Measurements from ENCODE around the gene PKN1.

The PKN1 gene

DNA sequence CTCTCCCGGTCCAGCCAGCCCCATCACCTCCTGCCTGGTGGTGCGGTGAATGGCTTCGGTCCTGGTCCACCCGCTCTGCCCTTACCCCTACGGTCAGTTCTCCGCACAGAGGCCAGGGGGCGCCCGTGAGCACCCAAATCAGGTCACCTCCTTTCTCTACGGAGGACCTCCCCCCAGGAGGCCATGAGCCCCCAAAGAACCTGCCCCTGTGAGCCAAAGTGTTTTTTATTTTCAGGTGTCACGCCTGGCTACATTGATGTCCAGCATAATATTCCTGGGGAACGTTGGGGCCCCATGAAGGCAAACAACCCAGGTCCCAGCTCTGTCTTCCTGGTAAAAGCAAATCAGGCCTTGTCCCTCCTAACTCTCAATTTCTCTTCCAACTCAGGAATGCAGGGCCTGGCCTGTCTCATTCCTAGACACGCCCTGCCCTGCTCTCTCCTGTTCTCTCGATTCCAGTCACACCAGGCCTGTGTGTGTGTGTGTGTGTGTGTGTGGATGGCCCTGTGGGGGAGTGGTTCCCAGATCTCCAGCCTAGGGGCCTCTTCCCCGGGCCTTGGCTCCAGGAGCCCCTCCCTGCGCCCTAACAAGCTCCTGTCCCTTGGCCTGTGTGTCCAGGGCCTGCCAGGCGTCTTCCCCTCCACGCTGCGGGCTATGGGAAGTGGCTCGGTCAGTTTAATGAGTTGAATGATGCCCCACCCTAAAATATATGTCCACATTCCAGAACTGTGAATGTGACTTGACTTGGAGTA, 72.6 kb downstream of the PKN1 start:
- no peak overlapping the region for H3K27ac ChIP-seq
- H3K9ac ChIP-seq (ENCODE audit: insufficient read length) = no peak overlapping the region
- no peak overlapping the region for H3K4me3 ChIP-seq
- no peak for DNase-seq (ENCODE audit: low read depth, low spot score)
- TF ChIP-seq POLR2AphosphoS5 (IDR thresholded peaks at IDR 0.05; ENCODE audit: borderline replicate concordance, low read depth, low read length) (no peak), EZH2 (IDR thresholded peaks at IDR 0.05) (no peak), FOXP2 (optimal IDR thresholded peaks at IDR 0.05; ENCODE audit: control extremely low read depth, extremely low read length, insufficient read depth) (no peak)
- H3K9me3 ChIP-seq (ENCODE audit: low read depth, low read length) = no peaks in the 10 kb centered on the region
- H3K36me3 ChIP-seq (ENCODE audit: insufficient read depth, low read length) = no peaks in the 10 kb centered on the region

DNA sequence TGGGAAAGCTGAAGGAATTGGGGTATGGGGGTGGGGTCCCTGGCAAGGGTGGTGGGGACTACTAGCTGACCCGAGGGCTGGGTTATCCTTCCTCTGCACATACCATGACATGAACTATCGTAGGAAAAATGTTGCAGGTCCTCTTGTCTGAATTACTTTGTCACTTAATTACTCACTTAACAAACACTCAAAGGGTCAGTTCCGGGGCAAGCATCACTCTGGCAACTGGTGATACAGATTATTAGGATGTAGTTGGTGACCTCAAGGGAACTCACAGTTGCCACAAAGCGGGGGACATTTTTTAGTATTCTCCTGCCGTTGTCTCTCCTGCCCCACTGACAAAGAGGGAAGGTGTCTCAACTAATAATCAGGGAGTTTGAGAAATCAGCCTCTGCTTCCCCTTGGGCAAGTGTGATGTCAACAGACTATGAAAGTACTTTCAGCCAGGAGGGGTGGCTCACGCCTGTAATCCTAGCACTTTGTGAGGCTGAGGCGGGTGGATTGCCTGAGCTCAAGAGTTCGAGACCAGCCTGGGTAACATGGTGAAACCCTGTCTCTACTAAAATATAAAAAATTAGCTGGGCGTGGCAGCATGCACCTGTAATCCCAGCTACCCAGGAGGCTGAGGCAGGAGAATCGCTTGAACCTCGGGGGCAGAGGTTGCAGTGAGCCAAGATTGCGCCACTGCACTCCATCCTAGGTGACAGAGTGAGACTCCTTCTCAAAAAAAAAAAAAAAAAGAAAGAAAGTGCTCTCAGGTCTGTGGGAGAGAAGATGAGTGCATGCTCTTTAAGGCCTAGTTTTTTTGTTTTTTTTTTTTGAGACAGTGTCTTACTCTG, 74.8 kb downstream of the PKN1 start:
- H3K4me3 ChIP-seq = no peak overlapping the region
- no peak overlapping the region for H3K9ac ChIP-seq (ENCODE audit: insufficient read length)
- no peak overlapping the region for H3K27ac ChIP-seq
- DNase-seq (ENCODE audit: low read depth, low spot score) = no peak
- no peak for TF ChIP-seq POLR2AphosphoS5 (IDR thresholded peaks at IDR 0.05; ENCODE audit: borderline replicate concordance, low read depth, low read length)
- no peak for TF ChIP-seq EZH2 (IDR thresholded peaks at IDR 0.05)
- no peak for TF ChIP-seq FOXP2 (optimal IDR thresholded peaks at IDR 0.05; ENCODE audit: control extremely low read depth, extremely low read length, insufficient read depth)
- no peaks in the 10 kb centered on the region for H3K9me3 ChIP-seq (ENCODE audit: low read depth, low read length)
- no peaks in the 10 kb centered on the region for H3K36me3 ChIP-seq (ENCODE audit: insufficient read depth, low read length)

DNA sequence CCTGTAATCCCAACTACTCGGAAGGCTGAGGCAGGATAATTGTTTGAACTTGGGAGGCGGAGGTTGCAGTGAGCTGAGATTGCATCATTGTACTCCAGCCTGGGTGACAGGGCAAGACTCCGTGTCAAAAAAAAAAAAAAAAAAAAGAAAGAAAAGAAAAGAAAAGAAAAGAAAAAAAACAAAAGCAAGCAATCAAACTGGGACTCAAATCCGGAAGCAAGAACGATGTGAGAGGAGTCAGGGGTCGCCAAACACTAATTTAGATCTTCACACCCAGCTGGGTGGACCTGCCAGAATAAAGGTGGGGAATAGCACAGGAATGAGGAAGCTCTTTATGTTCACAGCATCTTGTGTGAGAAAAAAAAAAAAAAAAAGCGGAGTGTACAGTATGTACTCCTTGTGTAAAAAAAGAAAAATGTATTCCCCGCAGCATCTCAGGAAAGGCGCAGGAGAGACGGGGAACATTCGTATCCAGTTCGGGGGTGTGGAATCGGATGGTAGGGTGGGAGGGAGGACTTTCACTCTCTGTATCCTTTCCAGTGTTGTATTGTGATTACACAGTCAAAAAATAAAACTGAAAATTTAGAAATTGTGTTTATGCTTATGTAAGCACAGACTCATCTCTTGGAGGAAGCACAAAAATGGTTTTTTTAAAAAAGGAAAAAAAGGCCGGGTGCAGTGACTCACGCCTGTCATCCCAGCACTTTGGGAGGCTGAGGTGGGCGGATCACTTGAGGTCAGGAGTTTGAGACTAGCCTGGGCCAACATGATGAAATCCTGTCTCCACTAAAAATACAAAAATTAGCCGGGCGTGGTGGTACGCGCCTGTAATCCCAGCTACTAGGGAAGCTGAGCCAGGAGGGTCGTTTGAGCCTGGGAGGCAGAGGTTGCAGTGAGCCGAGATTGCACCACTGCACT, 77.5 kb downstream of the PKN1 start:
- Histone ChIP-seq H3K9ac (ENCODE audit: insufficient read length) (no peak overlapping the region), H3K27ac (no peak overlapping the region), H3K4me3 (no peak overlapping the region), H3K9me3 (ENCODE audit: low read depth, low read length) (no peaks in the 10 kb centered on the region), H3K36me3 (ENCODE audit: insufficient read depth, low read length) (peaks cover 16% of the 10 kb centered on the region)
- DNase-seq (ENCODE audit: low read depth, low spot score) = no peak
- TF ChIP-seq EZH2 (IDR thresholded peaks at IDR 0.05) (no peak), POLR2AphosphoS5 (IDR thresholded peaks at IDR 0.05; ENCODE audit: borderline replicate concordance, low read depth, low read length) (no peak), FOXP2 (optimal IDR thresholded peaks at IDR 0.05; ENCODE audit: control extremely low read depth, extremely low read length, insufficient read depth) (no peak)

DNA sequence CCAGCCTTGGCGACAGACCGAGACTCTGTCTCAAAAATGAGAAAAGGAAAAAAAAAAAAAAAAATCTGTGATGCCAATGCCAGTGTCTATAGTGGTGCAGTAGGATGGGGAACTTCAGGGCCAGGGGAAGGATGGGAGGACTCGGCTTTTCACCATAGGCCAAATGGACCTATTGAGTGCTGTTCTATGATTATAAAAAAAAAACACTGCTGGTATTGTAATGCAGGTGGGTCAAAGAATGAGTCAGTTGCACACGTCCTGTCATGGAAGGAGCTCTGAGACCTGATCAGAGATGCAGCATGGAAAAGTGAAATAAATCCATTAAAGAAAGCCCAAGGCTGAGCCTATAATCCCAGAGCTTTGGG, 78.1 kb downstream of the PKN1 start:
- DNase-seq (ENCODE audit: low read depth, low spot score) = no peak
- H3K4me3 ChIP-seq = no peak overlapping the region
- no peak overlapping the region for H3K27ac ChIP-seq
- H3K9me3 ChIP-seq (ENCODE audit: low read depth, low read length) = no peaks in the 10 kb centered on the region
- TF ChIP-seq POLR2AphosphoS5 (IDR thresholded peaks at IDR 0.05; ENCODE audit: borderline replicate concordance, low read depth, low read length) (no peak), FOXP2 (optimal IDR thresholded peaks at IDR 0.05; ENCODE audit: control extremely low read depth, extremely low read length, insufficient read depth) (no peak), EZH2 (IDR thresholded peaks at IDR 0.05) (no peak)
- H3K36me3 ChIP-seq (ENCODE audit: insufficient read depth, low read length) = peaks cover 22% of the 10 kb centered on the region
- no peak overlapping the region for H3K9ac ChIP-seq (ENCODE audit: insufficient read length)

DNA sequence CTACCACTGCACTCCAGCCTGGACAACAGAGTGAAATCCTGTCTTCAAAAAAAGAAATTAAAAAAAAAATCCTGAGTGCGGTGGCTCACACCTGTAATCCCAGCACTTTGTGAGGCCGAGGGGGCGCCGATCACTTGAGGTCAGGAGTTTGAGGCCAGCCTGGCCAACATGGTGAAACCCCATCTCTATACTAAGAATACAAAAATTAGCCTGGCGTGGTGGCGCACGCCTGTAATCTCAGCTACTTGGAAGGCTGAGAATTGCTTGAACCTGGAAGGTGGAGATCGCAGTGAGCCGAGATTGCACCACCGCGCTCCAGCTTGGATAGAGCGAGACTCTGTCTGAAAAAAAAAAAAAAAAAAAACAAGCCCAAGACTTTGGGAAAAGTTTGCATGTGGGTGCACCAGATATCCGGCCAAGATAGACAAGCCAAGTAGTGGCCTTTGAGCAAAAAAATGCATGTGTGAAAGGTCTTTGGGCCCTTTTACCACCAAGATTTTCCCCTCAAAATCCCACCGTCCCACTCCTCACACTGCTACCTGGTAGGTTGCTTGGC, 79.4 kb downstream of the PKN1 start:
- no peak for TF ChIP-seq EZH2 (IDR thresholded peaks at IDR 0.05)
- no peak for TF ChIP-seq FOXP2 (optimal IDR thresholded peaks at IDR 0.05; ENCODE audit: control extremely low read depth, extremely low read length, insufficient read depth)
- TF ChIP-seq POLR2AphosphoS5 (IDR thresholded peaks at IDR 0.05; ENCODE audit: borderline replicate concordance, low read depth, low read length) = no peak
- DNase-seq (ENCODE audit: low read depth, low spot score) = no peak
- H3K4me3 ChIP-seq = no peak overlapping the region
- peaks cover 31% of the 10 kb centered on the region for H3K36me3 ChIP-seq (ENCODE audit: insufficient read depth, low read length)
- no peaks in the 10 kb centered on the region for H3K9me3 ChIP-seq (ENCODE audit: low read depth, low read length)
- H3K27ac ChIP-seq = no peak overlapping the region
- no peak overlapping the region for H3K9ac ChIP-seq (ENCODE audit: insufficient read length)

DNA sequence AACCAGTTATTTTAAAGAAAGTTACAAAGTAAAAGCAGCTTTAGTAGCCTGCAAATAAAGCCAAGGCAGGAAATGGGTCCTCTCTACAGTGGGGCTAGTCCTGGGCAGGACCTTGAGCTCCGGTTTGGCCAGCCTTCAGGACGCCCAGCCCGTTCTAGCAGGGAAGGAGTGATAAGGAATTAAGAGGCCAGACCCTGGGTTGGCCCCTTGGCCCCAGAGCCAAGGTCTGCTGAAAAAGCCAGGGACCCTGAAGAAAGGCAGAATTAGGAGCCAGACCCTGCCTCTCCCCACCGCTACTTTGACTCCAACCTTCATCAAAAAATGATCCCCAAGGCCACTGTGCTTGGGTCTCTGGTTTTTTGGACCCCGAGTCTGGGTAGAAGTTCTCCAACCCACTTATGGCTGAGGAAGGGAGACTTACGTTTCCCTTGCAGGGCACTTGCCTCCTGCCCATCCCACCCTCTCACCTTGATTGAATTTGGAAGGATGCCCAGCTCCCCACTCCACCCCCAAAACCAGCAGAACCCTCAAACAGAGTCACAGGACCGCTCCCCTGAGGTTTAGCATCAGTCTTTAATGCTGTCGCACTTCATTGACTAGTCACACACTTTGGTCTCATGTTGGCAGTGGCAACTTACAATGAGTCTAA, 81.2 kb downstream of the PKN1 start:
- H3K4me3 ChIP-seq = no peak overlapping the region

DNA sequence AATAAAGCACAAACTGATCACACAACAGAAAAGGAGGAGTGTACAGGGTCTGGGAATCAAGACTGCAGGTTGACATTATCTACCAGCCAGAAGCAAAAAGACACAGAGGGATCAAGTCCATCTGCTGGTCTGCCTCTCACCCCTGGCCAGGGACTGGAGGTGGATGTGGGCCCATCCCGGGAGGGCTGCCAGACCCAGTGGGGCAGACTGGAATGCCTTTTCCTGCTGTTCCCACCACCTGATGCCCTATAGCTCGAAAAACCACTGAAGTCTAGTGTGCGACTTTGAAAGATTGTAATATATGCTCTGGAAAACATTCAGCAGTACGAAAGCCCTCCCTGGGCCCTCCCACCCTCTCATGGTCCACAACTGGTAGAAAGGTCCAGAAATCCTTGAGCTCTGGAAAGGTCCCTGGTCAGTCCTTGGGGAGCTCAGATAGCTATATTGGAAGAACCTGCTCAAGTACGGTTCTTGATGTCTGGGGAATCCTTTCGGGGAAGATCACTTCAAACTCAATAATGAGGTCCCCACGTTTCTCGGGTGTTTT, 82.5 kb downstream of the PKN1 start:
- DNase-seq (ENCODE audit: low read depth, low spot score) = no peak
- no peak for TF ChIP-seq POLR2AphosphoS5 (IDR thresholded peaks at IDR 0.05; ENCODE audit: borderline replicate concordance, low read depth, low read length)
- no peak for TF ChIP-seq FOXP2 (optimal IDR thresholded peaks at IDR 0.05; ENCODE audit: control extremely low read depth, extremely low read length, insufficient read depth)
- TF ChIP-seq EZH2 (IDR thresholded peaks at IDR 0.05) = no peak
- Histone ChIP-seq H3K4me3 (no peak overlapping the region), H3K36me3 (ENCODE audit: insufficient read depth, low read length) (peaks cover 31% of the 10 kb centered on the region), H3K27ac (no peak overlapping the region), H3K9me3 (ENCODE audit: low read depth, low read length) (no peaks in the 10 kb centered on the region), H3K9ac (ENCODE audit: insufficient read length) (no peak overlapping the region)

More for the DNA sequence above, 81.2 kb downstream of the PKN1 start:
- H3K27ac ChIP-seq = peak overlapping the region; percentile 60; the same call in 1 of the 2 replicates
- no peak overlapping the region for H3K9ac ChIP-seq (ENCODE audit: insufficient read length)
- no peak for DNase-seq (ENCODE audit: low read depth, low spot score)
- no peaks in the 10 kb centered on the region for H3K9me3 ChIP-seq (ENCODE audit: low read depth, low read length)
- H3K36me3 ChIP-seq (ENCODE audit: insufficient read depth, low read length) = peaks cover 31% of the 10 kb centered on the region
- TF ChIP-seq EZH2 (IDR thresholded peaks at IDR 0.05) (no peak), POLR2AphosphoS5 (IDR thresholded peaks at IDR 0.05; ENCODE audit: borderline replicate concordance, low read depth, low read length) (no peak), FOXP2 (optimal IDR thresholded peaks at IDR 0.05; ENCODE audit: control extremely low read depth, extremely low read length, insufficient read depth) (no peak)

Data from SK-N-MC (cell line).